GM12878 (cell line): ENCODE data around the gene CDCA5. TPM values are rescaled to one million over a fixed set of nuclear protein-coding genes. Genes with fewer than 3 reads are reported as not detected.

Source experiments
- ATAC-seq: fragments of 200-7000 bp; cut with Tn5 transposase; 3 replicates; pipeline ENCODE4 v1.9.1; 2020; ENCODE audit warnings: mild to moderate bottlenecking, moderate library complexity
- BruUV-seq: library from RNA; stranded (reverse); fragments of 400-500 nt; replicated peaks from 2 replicates; lab custom pipeline; 2021; lab: Mats Ljungman, UMichigan
- CTCF ChIA-PET: fragments of 300-600 bp; sonication (Branson Sonifier 250); formaldehyde crosslinking; extraction: SDS; loops from one replicate; lab custom pipeline; 2021; ENCODE audit warnings: inconsistent platforms; lab: Yijun Ruan, JAX
- POLR2A ChIA-PET: fragments of 350-600 bp; formaldehyde crosslinking; extraction: SDS; loops from one replicate; lab custom pipeline; 2021; ENCODE audit warnings: inconsistent platforms; lab: Charles Lee
- RAD21 ChIA-PET: fragments of 300-600 bp; sonication (Branson Sonifier 250); formaldehyde crosslinking; loops from one replicate; lab custom pipeline; 2023; ENCODE audit warnings: antibody characterized with exemption; ENCODE audit not compliant: unreplicated experiment; lab: Charles Lee
- SMC1A ChIA-PET: fragments of 300-600 bp; sonication (Branson Sonifier 250); formaldehyde crosslinking; loops from one replicate; lab custom pipeline; 2023; ENCODE audit not compliant: unreplicated experiment, uncharacterized antibody; lab: Charles Lee
- DNase-seq: peaks from one replicate; pipeline ENCODE4 v3.0.0-alpha.2; 2011; ENCODE audit warnings: low read depth, low spot score
- FAIRE-seq: peaks from 3 replicates; lab custom pipeline; 2011; peaks lifted over from hg19 to GRCh38; lab: Jason Lieb, UNC
- H2AFZ ChIP-seq: 2 replicates; pipeline ENCODE4 v1.6.0; 2011; ENCODE audit warnings: low read depth, low read length, control low read depth; ENCODE audit not compliant: control insufficient read depth
- H3K27ac ChIP-seq: 2 replicates; pipeline ENCODE4 v1.5.1; 2011; ENCODE audit warnings: control low read depth; ENCODE audit not compliant: control insufficient read depth, insufficient read depth
- H3K27me3 ChIP-seq, 2 experiments: replicated peaks in 1 of 2; 2 replicates each; pipeline versions ENCODE4 v1.6.0 to v1.6.1; 2011; ENCODE audit warnings: low read length in 1 of 2; ENCODE audit not compliant: control insufficient read depth in 2 of 2, insufficient read depth in 2 of 2
- H3K36me3 ChIP-seq, 2 experiments: 2 replicates each; pipeline ENCODE4 v1.5.1; 2011; ENCODE audit warnings: low read length in 1 of 2; ENCODE audit not compliant: control insufficient read depth in 2 of 2, insufficient read depth in 2 of 2
- H3K4me1 ChIP-seq: 2 replicates; pipeline ENCODE4 v1.6.1; 2011; ENCODE audit warnings: mild to moderate bottlenecking, low read length, moderate library complexity, mixed read lengths; ENCODE audit not compliant: control insufficient read depth, insufficient read depth
- H3K4me2 ChIP-seq: 2 replicates; pipeline ENCODE4 v1.6.0; 2011; ENCODE audit warnings: control low read depth; ENCODE audit not compliant: control insufficient read depth, insufficient read depth
- H3K4me3 ChIP-seq: fragments of 200-600 bp; sonication (generic); 2 replicates; pipeline ENCODE4 v1.5.1; 2016
- H3K79me2 ChIP-seq: 2 replicates; pipeline ENCODE4 v1.6.0; 2011; ENCODE audit warnings: low read length; ENCODE audit not compliant: control insufficient read depth, insufficient read depth
- H3K9ac ChIP-seq: 2 replicates; pipeline ENCODE4 v1.8.0; 2011; ENCODE audit warnings: low read length, control low read depth, mixed read lengths; ENCODE audit not compliant: control insufficient read depth, insufficient read depth
- H3K9me3 ChIP-seq: replicated peaks from 3 replicates; pipeline ENCODE4 v1.5.1; 2011; ENCODE audit warnings: mild to moderate bottlenecking, low read length; ENCODE audit not compliant: control insufficient read depth, insufficient read depth
- H4K20me1 ChIP-seq: 2 replicates; pipeline ENCODE4 v1.6.0; 2011; ENCODE audit not compliant: control insufficient read depth, insufficient read depth
- BHLHE40 ChIP-seq, 2 experiments: fragments of 450-650 bp in 1 of 2; IDR thresholded peaks; 2 replicates each; pipeline ENCODE4 v1.6.1; 2011 to 2017; ENCODE audit warnings: low read depth in 2 of 2, borderline replicate concordance in 1 of 2, improper control_type of control experiment in 1 of 2, low read length in 1 of 2, mild to moderate bottlenecking in 1 of 2
- CTCF ChIP-seq, 3 experiments: IDR thresholded peaks in 2 of 3; conservative IDR thresholded peaks in 1 of 3; 2 replicates each; pipeline ENCODE4 v1.5.1; 2011; ENCODE audit warnings: low read depth in 3 of 3, low read length in 3 of 3, mild to moderate bottlenecking in 3 of 3, control low read depth in 2 of 3, moderate library complexity in 2 of 3, inconsistent platforms in 1 of 3, mixed read lengths in 1 of 3; ENCODE audit not compliant: control insufficient read depth in 2 of 3, insufficient read depth in 1 of 3; ENCODE audit errors: extremely low read depth in 1 of 3
- DPF2 ChIP-seq: fragments of 450-650 bp; IDR thresholded peaks from 2 replicates; pipeline ENCODE4 v1.6.1; 2017; ENCODE audit warnings: mild to moderate bottlenecking
- ELK1 ChIP-seq: IDR thresholded peaks from 2 replicates; pipeline ENCODE4 v1.6.1; 2012; ENCODE audit warnings: low read depth, low read length, improper control_type of control experiment
- GATAD2B ChIP-seq: fragments of 450-650 bp; conservative IDR thresholded peaks from 2 replicates; pipeline ENCODE4 v1.6.1; 2017; ENCODE audit warnings: low read depth, mild to moderate bottlenecking, moderate library complexity
- LARP7 ChIP-seq: fragments of 450-650 bp; IDR thresholded peaks from 2 replicates; pipeline ENCODE4 v1.6.1; 2017; ENCODE audit warnings: mild to moderate bottlenecking
- MXI1 ChIP-seq: fragments of 150-350 bp; IDR thresholded peaks from 2 replicates; pipeline ENCODE4 v1.6.1; 2011; ENCODE audit warnings: low read depth, mild to moderate bottlenecking, inconsistent platforms, low read length, improper control_type of control experiment
- MYB ChIP-seq: fragments of 150-350 bp; IDR thresholded peaks from 2 replicates; pipeline ENCODE4 v1.6.1; 2014; ENCODE audit warnings: mild to moderate bottlenecking, low read depth, low read length, borderline replicate concordance
- NR2F1 ChIP-seq: fragments of 450-650 bp; conservative IDR thresholded peaks from 2 replicates; pipeline ENCODE4 v1.6.1; 2017; ENCODE audit warnings: mild to moderate bottlenecking
- RAD21 ChIP-seq: IDR thresholded peaks from 2 replicates; pipeline ENCODE4 v1.6.1; 2011; ENCODE audit warnings: mild to moderate bottlenecking, low read depth, low read length, moderate library complexity; ENCODE audit not compliant: insufficient read depth
- RB1 ChIP-seq: fragments of 450-650 bp; formaldehyde crosslinking; IDR thresholded peaks from 2 replicates; pipeline ENCODE4 v1.6.1; 2017; ENCODE audit warnings: mild to moderate bottlenecking, borderline replicate concordance
- ZBTB40 ChIP-seq: fragments of 450-650 bp; IDR thresholded peaks from 2 replicates; pipeline ENCODE4 v1.6.1; 2016; ENCODE audit warnings: mild to moderate bottlenecking, moderate library complexity, borderline replicate concordance
- WGBS: methylation state at CpG from one replicate; pipeline ENCODE4 v1.1.6; 2016; ENCODE audit warnings: low lambda C conversion rate; ENCODE audit not compliant: insufficient replicate concordance, insufficient coverage; ENCODE audit errors: missing lambda C conversion rate; 5-methylcytosine and 5-hydroxymethylcytosine counted together
- in situ Hi-C: fragments of 300-500 bp; cut with MboI; formaldehyde crosslinking; loops from 9 replicates; pipeline ENCODE4 v1.14.3; 2018; ENCODE audit warnings: mixed read lengths
- intact Hi-C: fragments of 100-400 bp; cut with micrococcal nuclease; formaldehyde crosslinking; loops from one replicate; pipeline ENCODE4 v1.14.2; 2022; ENCODE audit not compliant: unreplicated experiment
- polyA plus RNA-seq, 11 experiments: library from polyadenylated mRNA; depleted of rRNA in 4 of 11; unstranded in 6 of 11; stranded (reverse) in 5 of 11; fragments of >200 nt; fragmentation: Nextera tagmentation in 4 of 11; fragmentation: Illumina TruSeq in 1 of 11; extraction: Ambion mirVana in 4 of 11; extraction: Trizol in 1 of 11; gene quantifications; 1 replicate in 1 of 11; 2 replicates in 10 of 11; pipeline versions ENCODE4 v1.2.1 to v1.2.3, GENCODE V29; 2011 to 2016; ENCODE audit warnings: inconsistent platforms in 2 of 11, missing spikeins in 2 of 11, low read depth in 1 of 11
- total RNA-seq, 4 experiments: library from RNA; depleted of rRNA in 3 of 4; stranded (reverse); fragments of >200 nt in 3 of 4; fragmentation: Illumina TruSeq in 1 of 4; extraction: Trizol in 1 of 4; gene quantifications; 2 replicates each; pipeline versions ENCODE4 v1.2.1 to v1.2.3, GENCODE V29; 2013 to 2021

CDCA5 gene
- total and polyA plus RNA-seq, 10 of the 15 experiments (the other 5 are each of a cell fraction or from before 2014, with no cell fraction given), result 21.2 to 107 (median 64.9) TPM

- Histone ChIP-seq H3K79me2 (peaks cover 20% of the 10 kb centered on the region), H2AFZ (peak overlapping the region; percentile 50), H4K20me1 (no peaks in the 10 kb centered on the region; the same call in 1 of the 2 replicates), H3K4me1 (peaks cover 24% of the 10 kb centered on the region), H3K9ac (peak overlapping the region; percentile 42), H3K27ac (peak overlapping the region; percentile 14), H3K36me3 (peaks cover 8 to 14% of the 10 kb centered on the region in 2 experiments; a peak in 3 of 4 replicates), H3K4me2 (peak overlapping the region; percentile 95), H3K9me3 (no peaks in the 10 kb centered on the region), H3K4me3 (peak overlapping the region; percentile 85), H3K27me3 (no peaks in the 10 kb centered on the region)
- in situ Hi-C loops (no loop called here), intact Hi-C loops (loop anchor here (5.0 to 10.0 kb wide), 4 partner anchors 70 to 338 kb away; partner anchors contain the start of genes ATG2A, CAPN1, DPF2 and SF1)
- DNase-seq, result no peak
- 1% methylated on average over 55 of the region's 57 CpGs for WGBS
- RAD21 ChIA-PET, result interaction anchor here (1.0 to 3.8 kb wide), 9 partner anchors 9 to 265 kb away, joined by 3 to 59 read pairs (median 5); partner anchors contain the start of genes CAPN1, DPF2, FAU and MRPL49
- CTCF ChIA-PET, result interaction anchor here (0.7 to 6.3 kb wide), 26 partner anchors 9 to 267 kb away, joined by 3 to 93 read pairs (median 4); partner anchors contain the start of genes ARL2, CAPN1, DPF2 and FAU
- peak; percentile 18 for FAIRE-seq
- SMC1A ChIA-PET, result interaction anchor here (1.2 to 1.3 kb wide), 3 partner anchors 69 to 264 kb away, joined by 3 to 8 read pairs (median 3); partner anchors contain the start of gene CAPN1
- POLR2A ChIA-PET, result interaction anchor here (0.6 to 2.7 kb wide), 8 partner anchors 9 to 218 kb away, joined by 3 to 31 read pairs (median 6); partner anchors contain the start of genes ARL2, CAPN1, FAU and MRPL49
- no TSS peak for BruUV-seq
- peak; percentile 73 for ATAC-seq
- TF ChIP-seq CTCF (IDR thresholded peaks at IDR 0.05 in 2 of 3, conservative IDR thresholded peaks at IDR 0.05 in 1 of 3; ENCODE audit: control insufficient read depth in 2 of 3, extremely low read depth in 1 of 3, insufficient read depth in 1 of 3, low read depth in 3 of 3, low read length in 3 of 3) (peak; percentile 77 to 89 (median 88)), DPF2 (peak; percentile 71), BHLHE40 (IDR thresholded peaks at IDR 0.05; ENCODE audit: borderline replicate concordance in 1 of 2, low read depth in 2 of 2, low read length in 1 of 2) (peak; percentile 34 to 65; a peak in 1 of 4 replicates), MYB (no peak), LARP7 (peak; percentile 91), RB1 (peak; percentile 38; the same call in 1 of the 2 replicates), GATAD2B (peak; percentile 95), NR2F1 (0 out of 2 replicates have a peak, but pooled peaks have one; percentile 12), MXI1 (peak; percentile 42; the same call in 1 of the 2 replicates), ZBTB40 (peak; percentile 17; the same call in 1 of the 2 replicates), RAD21 (peak; percentile 39), ELK1 (no peak)
Observed at GRCh38 chr11:65112546-65113360, 28.9 kb upstream of the CDCA5 start.
